Transverse colon (tissue), 4 donors: ENCODE measurements around the gene MGMT. TPM values are rescaled to one million over a fixed set of nuclear protein-coding genes. Genes with fewer than 3 reads are reported as not detected.

Experiments used
- DNase-seq: peaks from one replicate; pipeline ENCODE4 v3.0.0-alpha.2; 2019
- H3K27ac ChIP-seq, 4 donors: fragments of 200-600 bp; sonication (generic); 2 replicates each; pipeline ENCODE4 v1.5.1; 2016 to 2018; ENCODE audit warnings: inconsistent platforms in 4 of 4
- H3K27me3 ChIP-seq: fragments of 200-600 bp; sonication (generic); 2 replicates; pipeline ENCODE4 v1.5.1; 2017; ENCODE audit warnings: inconsistent platforms
- H3K36me3 ChIP-seq, 4 donors: fragments of 200-600 bp; sonication (generic); 2 replicates each; pipeline ENCODE4 v1.5.1; 2017 to 2019; ENCODE audit warnings: inconsistent platforms in 4 of 4
- H3K4me1 ChIP-seq, 4 donors: fragments of 200-600 bp; sonication (generic); 2 replicates each; pipeline ENCODE4 v1.5.1; 2017 to 2020; ENCODE audit warnings: inconsistent platforms in 4 of 4
- H3K4me3 ChIP-seq, 4 donors: fragments of 200-600 bp; sonication (generic); 1 replicate in 1 of 4; 2 replicates in 3 of 4; pipeline versions ENCODE4 v1.5.1 to v1.6.1; 2017 to 2019; ENCODE audit warnings: inconsistent platforms in 4 of 4
- H3K9me3 ChIP-seq, 2 donors: fragments of 200-600 bp; sonication (generic); 2 replicates each; pipeline ENCODE4 v1.5.1; 2017 to 2019; ENCODE audit warnings: inconsistent platforms in 2 of 2
- EP300 ChIP-seq: sonication (generic); formaldehyde crosslinking; IDR thresholded peaks from one replicate; pipeline ENCODE4 v1.6.1; 2017; ENCODE audit warnings: antibody characterized with exemption, low read depth
- POLR2A ChIP-seq: fragments of 450-650 bp; IDR thresholded peaks from one replicate; pipeline ENCODE4 v1.6.1; 2016; ENCODE audit warnings: antibody characterized with exemption, mild to moderate bottlenecking, moderate library complexity
- POLR2AphosphoS5 ChIP-seq, 3 donors: sonication (generic); formaldehyde crosslinking; IDR thresholded peaks; one replicate each; pipeline ENCODE4 v1.6.1; 2016; ENCODE audit warnings: antibody characterized with exemption in 3 of 3
- WGBS, 2 donors: methylation state at CpG; one replicate each; pipeline ENCODE4 v1.1.5; 2018; ENCODE audit warnings: low coverage in 1 of 2; 5-methylcytosine and 5-hydroxymethylcytosine counted together
- in situ Hi-C, 4 donors: fragments of 200-750 bp; cut with MboI; loops; one replicate each; pipeline versions ENCODE4 v1.15.0 to v1.15.1; 2017; ENCODE audit warnings: low sequenced_read_pairs in 3 of 4, low pct_ligation_motif_present in 1 of 4, low pct_unique_long_range_greater_than_20kb in 1 of 4
- intact Hi-C: fragments of 100-400 bp; cut with DNase I; formaldehyde crosslinking; loops from one replicate; pipeline ENCODE4 v1.15.1; 2023; ENCODE audit warnings: low total_unique reads
- total RNA-seq, 4 donors: library from RNA; depleted of rRNA; stranded (reverse); fragments of >200 nt; gene quantifications; one replicate each; pipeline ENCODE4 v1.1.0, GENCODE V29; 2016
- TF ChIP-seq, protein P1 (sequence below), 5 experiments: fragments of 200-600 bp in 3 of 5; fragments of 450-650 bp in 2 of 5; sonication (generic) in 3 of 5; IDR thresholded peaks; 1 replicate in 2 of 5; 2 replicates in 3 of 5; pipeline ENCODE4 v1.5.1; 2016 to 2017; ENCODE audit warnings: antibody characterized with exemption in 5 of 5, inconsistent platforms in 3 of 5, mild to moderate bottlenecking in 2 of 5, moderate library complexity in 1 of 5

MGMT gene
- total RNA-seq, 4 donors from 2014 or later = 6.6 to 28.9 (median 14.0) TPM

GRCh38 chr10:129704225-129704624 lies 237.2 kb downstream of the MGMT start:
- Histone ChIP-seq H3K27ac (no peak overlapping the region), H3K4me3 (no peak overlapping the region), H3K36me3 (no peaks in the 10 kb centered on the region), H3K9me3 (no peaks in the 10 kb centered on the region), H3K27me3 (no peaks in the 10 kb centered on the region), H3K4me1 (no peaks in the 10 kb centered on the region)
- intact Hi-C loops (no loop called here), in situ Hi-C loops (no loop called here)
- no peak for DNase-seq
- 60 to 87% methylated on average over 1 to 16 of the region's 16 CpGs for WGBS, 2 donors
- TF ChIP-seq POLR2AphosphoS5 (IDR thresholded peaks at IDR 0.05) (no peak), POLR2A (no peak), EP300 (no peak)
- TF ChIP-seq, protein P1, sequence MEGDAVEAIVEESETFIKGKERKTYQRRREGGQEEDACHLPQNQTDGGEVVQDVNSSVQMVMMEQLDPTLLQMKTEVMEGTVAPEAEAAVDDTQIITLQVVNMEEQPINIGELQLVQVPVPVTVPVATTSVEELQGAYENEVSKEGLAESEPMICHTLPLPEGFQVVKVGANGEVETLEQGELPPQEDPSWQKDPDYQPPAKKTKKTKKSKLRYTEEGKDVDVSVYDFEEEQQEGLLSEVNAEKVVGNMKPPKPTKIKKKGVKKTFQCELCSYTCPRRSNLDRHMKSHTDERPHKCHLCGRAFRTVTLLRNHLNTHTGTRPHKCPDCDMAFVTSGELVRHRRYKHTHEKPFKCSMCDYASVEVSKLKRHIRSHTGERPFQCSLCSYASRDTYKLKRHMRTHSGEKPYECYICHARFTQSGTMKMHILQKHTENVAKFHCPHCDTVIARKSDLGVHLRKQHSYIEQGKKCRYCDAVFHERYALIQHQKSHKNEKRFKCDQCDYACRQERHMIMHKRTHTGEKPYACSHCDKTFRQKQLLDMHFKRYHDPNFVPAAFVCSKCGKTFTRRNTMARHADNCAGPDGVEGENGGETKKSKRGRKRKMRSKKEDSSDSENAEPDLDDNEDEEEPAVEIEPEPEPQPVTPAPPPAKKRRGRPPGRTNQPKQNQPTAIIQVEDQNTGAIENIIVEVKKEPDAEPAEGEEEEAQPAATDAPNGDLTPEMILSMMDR (IDR thresholded peaks at IDR 0.05) = no peak

- DNase-seq = no peak
- Histone ChIP-seq H3K4me1 (no peaks in the 10 kb centered on the region), H3K27ac (no peak overlapping the region), H3K27me3 (no peaks in the 10 kb centered on the region), H3K36me3 (no peaks in the 10 kb centered on the region), H3K4me3 (no peak overlapping the region), H3K9me3 (no peaks in the 10 kb centered on the region)
- TF ChIP-seq POLR2AphosphoS5 (IDR thresholded peaks at IDR 0.05) = no peak
- TF ChIP-seq, protein P1 (IDR thresholded peaks at IDR 0.05) = no peak
- TF ChIP-seq EP300 = no peak
- no peak for TF ChIP-seq POLR2A
- in situ Hi-C loops (no loop called here), intact Hi-C loops (no loop called here)
- 65 to 76% methylated on average over 5 to 25 of the region's 25 CpGs for WGBS, 2 donors
These were observed 237.9 kb downstream of the MGMT start for GRCh38 chr10:129704786-129705525.

DNA sequence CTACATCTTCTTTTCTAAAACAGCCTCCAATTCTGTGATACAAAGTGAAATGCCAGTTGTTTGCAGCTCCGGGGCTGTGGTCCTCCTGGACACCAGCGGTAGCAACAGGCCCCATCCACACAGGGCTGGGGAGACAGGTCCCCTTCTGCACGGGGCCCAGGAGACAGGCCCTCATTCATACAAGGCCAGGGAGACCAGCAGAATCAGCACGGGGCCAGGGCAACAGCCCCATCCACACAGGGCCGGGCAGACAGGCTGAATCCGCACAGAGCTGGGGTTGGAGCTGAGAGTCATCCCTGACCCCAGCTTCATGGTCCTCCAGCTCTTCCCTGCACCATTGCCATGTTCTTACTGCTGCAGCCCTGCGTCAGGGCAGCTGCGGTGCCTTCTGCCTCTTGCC lies 238.6 kb downstream of the MGMT start:
- no peak for DNase-seq
- intact Hi-C loops = no loop called here
- Histone ChIP-seq H3K4me1 (no peaks in the 10 kb centered on the region), H3K27me3 (no peaks in the 10 kb centered on the region), H3K27ac (no peak overlapping the region), H3K36me3 (no peaks in the 10 kb centered on the region), H3K4me3 (no peak overlapping the region), H3K9me3 (no peaks in the 10 kb centered on the region)
- in situ Hi-C loops = no loop called here
- WGBS, 2 donors = 76% methylated on average over 7 of the region's 8 CpGs; no CpG with 5 or more reads in 1 of the 2 donors
- TF ChIP-seq POLR2AphosphoS5 (IDR thresholded peaks at IDR 0.05) (no peak), POLR2A (no peak), EP300 (no peak)
- TF ChIP-seq, protein P1 (IDR thresholded peaks at IDR 0.05) = no peak

- in situ Hi-C loops (no loop called here), intact Hi-C loops (no loop called here)
- Histone ChIP-seq H3K9me3 (no peaks in the 10 kb centered on the region), H3K36me3 (no peaks in the 10 kb centered on the region), H3K4me1 (no peaks in the 10 kb centered on the region), H3K27ac (no peak overlapping the region), H3K27me3 (no peaks in the 10 kb centered on the region), H3K4me3 (no peak overlapping the region)
- DNase-seq = no peak
- no peak for TF ChIP-seq EP300
- no peak for TF ChIP-seq POLR2AphosphoS5 (IDR thresholded peaks at IDR 0.05)
- WGBS, 2 donors = 96% methylated on average over 19 of the region's 19 CpGs; no CpG with 5 or more reads in 1 of the 2 donors
These were observed 239.0 kb downstream of the MGMT start for GRCh38 chr10:129706081-129706480.
